Fibroblast of mammary gland (primary cell): Measurements from ENCODE around the gene PKP1.
A peak's percentile ranks its signal among the peaks of the same experiment; 100 is the strongest.

Source experiments
- DNase-seq: peaks from one replicate; pipeline ENCODE4 v3.0.0-alpha.2; 2010; ENCODE audit warnings: low read depth
- H3K4me3 ChIP-seq: 2 replicates; pipeline ENCODE4 v1.5.1; 2011; ENCODE audit warnings: low read depth, mild to moderate bottlenecking, low read length, moderate library complexity; ENCODE audit not compliant: control insufficient read depth
- TF ChIP-seq, protein P1 (sequence below): conservative IDR thresholded peaks from 2 replicates; pipeline ENCODE4 v1.5.1; 2011; ENCODE audit warnings: low read depth, low read length, inconsistent platforms; ENCODE audit not compliant: control insufficient read depth, insufficient read depth

The PKP1 gene

DNA sequence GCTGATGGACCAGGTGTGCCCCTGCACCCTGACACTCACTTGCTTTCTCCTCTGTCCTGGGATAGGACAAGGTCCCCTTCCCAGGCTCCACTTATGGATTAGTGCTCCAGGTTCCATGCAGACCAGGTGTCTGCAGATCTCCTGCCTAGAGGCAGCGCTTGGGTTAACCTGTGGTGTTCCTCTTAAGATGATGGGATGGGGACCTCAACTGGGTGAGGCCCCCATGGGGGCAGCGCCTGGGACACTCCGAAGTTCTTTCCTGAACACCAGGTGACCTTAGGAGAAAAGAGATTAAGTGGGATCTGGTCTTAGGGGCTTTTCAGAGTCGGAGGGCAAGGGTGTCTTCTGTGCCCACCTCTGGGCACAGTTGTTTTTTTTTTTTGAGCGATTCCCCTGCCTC is 72.9 kb downstream of the PKP1 start:
- no peak overlapping the region for H3K4me3 ChIP-seq
- no peak for DNase-seq
- TF ChIP-seq, protein P1, sequence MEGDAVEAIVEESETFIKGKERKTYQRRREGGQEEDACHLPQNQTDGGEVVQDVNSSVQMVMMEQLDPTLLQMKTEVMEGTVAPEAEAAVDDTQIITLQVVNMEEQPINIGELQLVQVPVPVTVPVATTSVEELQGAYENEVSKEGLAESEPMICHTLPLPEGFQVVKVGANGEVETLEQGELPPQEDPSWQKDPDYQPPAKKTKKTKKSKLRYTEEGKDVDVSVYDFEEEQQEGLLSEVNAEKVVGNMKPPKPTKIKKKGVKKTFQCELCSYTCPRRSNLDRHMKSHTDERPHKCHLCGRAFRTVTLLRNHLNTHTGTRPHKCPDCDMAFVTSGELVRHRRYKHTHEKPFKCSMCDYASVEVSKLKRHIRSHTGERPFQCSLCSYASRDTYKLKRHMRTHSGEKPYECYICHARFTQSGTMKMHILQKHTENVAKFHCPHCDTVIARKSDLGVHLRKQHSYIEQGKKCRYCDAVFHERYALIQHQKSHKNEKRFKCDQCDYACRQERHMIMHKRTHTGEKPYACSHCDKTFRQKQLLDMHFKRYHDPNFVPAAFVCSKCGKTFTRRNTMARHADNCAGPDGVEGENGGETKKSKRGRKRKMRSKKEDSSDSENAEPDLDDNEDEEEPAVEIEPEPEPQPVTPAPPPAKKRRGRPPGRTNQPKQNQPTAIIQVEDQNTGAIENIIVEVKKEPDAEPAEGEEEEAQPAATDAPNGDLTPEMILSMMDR, result no peak

DNA sequence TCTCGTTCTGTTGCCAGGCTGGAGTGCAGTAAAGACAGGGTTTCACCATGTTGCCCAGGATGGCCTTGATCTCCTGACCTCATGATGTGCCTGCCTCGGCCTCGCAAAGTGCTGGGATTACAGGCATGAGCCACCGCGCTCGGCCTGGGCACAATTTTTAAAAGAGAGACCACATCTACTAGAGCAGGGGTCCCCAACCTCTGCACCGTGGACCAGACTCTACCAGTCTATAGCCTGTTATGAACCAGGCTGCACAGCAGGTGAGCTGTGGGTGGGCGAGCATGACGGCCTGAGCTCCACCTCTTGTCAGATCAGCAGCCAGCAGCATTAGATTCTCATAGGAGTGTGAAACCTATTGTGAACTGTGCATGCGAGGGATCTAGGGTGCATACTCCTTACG is 73.4 kb downstream of the PKP1 start:
- DNase-seq, result no peak
- no peak overlapping the region for H3K4me3 ChIP-seq
- TF ChIP-seq, protein P1, result no peak

DNA sequence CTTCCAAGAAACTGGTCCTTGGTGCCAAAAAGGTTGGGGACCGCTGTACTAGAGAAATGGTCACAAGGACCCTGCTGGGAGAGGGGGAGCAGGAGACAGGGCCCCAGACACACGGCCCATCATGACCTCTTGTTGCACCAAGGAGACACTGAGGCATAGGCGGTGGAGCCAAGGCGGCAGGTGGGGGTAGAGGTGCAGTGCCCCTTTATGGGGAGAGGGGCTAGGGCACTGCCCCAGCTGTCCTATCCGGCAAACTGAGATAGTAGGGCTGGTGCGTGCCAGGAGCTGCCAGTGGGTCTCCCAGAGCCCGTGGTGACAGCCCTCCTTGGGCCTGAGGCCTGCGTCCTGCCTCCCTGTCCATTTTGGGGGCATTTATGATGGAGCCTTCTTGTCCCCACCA is 73.9 kb downstream of the PKP1 start:
- H3K4me3 ChIP-seq, result no peak overlapping the region
- TF ChIP-seq, protein P1, result no peak
- no peak for DNase-seq

DNA sequence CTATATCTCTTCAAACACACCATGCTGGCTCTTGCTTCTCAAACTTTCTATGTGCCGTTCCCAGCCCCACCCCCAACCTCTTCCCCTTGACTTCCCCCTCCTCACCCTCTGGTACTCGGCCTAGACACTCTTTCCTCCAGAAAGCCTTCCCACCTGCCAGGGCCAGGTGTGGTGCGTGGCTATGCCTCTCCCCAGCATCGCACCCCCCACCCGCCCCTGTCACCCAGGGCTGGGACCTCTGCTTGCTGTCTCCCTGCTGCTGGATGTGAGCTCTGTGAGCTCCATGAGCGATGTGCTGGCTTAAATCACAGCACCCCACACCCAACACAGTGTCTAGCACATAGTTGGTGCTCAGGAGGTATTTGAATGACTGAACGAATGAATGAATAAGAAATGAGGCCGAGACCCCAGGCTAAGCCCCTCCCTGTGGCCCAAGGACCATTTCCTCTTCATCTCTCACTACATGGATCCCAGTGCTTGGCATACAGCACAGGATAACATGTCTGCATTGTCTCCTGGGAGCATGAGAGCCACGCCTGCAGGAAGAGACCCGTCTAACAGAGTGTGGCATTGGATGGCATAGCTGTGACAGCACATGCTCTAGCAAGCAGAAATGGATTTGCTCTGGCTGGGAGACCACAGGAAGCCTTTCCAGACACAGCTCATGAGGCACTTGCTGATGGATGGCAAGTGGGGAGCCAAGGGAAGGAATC is 74.5 kb downstream of the PKP1 start:
- TF ChIP-seq, protein P1, result no peak
- H3K4me3 ChIP-seq, result no peak overlapping the region
- DNase-seq, result no peak

DNA sequence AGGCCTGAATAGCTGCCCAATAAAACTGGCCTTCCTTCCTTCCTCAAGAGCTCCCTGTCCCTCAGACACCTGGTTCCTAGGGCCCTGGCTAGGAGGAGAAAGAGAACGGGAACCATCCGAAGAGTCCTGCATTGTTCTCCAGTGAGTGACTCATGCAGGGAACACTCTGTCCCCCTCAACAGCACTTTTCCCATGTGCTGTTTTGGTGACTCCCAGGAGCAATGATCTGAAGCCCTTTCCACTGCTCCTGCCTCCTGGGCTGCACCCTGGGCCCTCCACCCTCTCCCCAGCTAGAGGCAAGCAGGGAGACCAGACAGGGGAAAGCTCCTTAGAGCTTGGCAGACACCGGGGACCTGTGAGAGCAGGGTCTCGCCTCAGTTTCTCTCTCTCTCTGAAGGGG is 75.3 kb downstream of the PKP1 start:
- DNase-seq, result peak; percentile 12
- TF ChIP-seq, protein P1, result no peak
- no peak overlapping the region for H3K4me3 ChIP-seq

DNA sequence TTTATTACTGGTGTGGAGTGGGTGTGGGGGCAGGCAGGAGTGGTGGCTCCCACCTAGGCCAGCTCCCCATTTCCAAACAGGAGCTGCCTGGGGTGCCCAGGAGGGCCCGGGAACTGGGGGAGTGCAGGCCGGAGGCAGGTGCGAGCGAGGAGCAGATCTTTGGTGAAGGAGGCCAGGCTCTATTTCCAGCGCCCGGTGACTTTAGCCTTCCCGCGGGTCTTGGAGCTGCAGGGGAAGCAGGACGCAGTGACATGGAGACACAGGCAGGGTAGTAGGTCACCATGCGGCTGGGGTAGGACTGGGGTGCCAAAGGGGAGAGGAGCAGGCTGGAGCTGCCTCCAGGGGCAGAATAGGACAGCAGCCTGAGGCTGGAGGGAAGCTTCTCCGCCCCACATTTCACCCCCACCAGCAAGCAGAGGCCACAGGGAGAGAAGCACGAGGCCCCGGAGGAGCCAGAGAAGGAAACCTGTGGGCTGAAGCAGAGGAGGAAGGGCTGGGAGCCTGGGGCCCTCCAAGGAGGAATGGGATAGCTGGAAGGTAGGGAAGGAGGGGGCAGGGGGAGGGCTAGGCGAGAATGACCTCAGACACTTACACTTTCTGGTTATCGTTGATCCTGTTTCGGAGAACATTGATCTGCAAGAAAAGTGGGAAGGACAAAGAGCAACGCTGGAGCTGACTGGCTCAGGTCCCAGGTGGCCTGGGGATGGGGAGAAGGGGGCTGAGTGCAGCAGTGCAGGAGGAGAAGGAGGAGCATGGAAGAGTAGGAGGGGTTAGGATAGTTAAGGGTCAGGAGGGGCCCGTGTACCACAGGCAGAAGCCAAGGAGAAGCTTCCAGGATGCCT is 75.9 kb downstream of the PKP1 start:
- DNase-seq, result no peak
- TF ChIP-seq, protein P1, result no peak
- no peak overlapping the region for H3K4me3 ChIP-seq
